IPS-20b (cell line): ENCODE data around the gene CECR2.

Experiments
- H3K27ac ChIP-seq: one replicate; pipeline ENCODE4 v1.5.1; 2013; ENCODE audit warnings: low read length
- H3K27me3 ChIP-seq: 2 replicates; pipeline ENCODE4 v1.6.1; 2013; ENCODE audit warnings: mild to moderate bottlenecking, low read length, inconsistent platforms; ENCODE audit not compliant: insufficient read depth
- H3K36me3 ChIP-seq: 2 replicates; pipeline ENCODE4 v1.6.1; 2013; ENCODE audit warnings: low read depth, mild to moderate bottlenecking, inconsistent platforms, low read length, moderate library complexity; ENCODE audit not compliant: insufficient read depth
- H3K4me1 ChIP-seq: 2 replicates; pipeline ENCODE4 v1.6.1; 2013; ENCODE audit warnings: mild to moderate bottlenecking, control low read depth, inconsistent platforms, low read length, moderate library complexity; ENCODE audit not compliant: insufficient read depth
- H3K4me3 ChIP-seq: 2 replicates; pipeline ENCODE4 v1.5.1; 2013; ENCODE audit warnings: mild to moderate bottlenecking, low read length, inconsistent platforms
- H3K9ac ChIP-seq: 2 replicates; pipeline ENCODE4 v1.6.1; 2013; ENCODE audit warnings: low read depth, mild to moderate bottlenecking, inconsistent platforms, low read length, moderate library complexity
- H3K9me3 ChIP-seq: 2 replicates; pipeline ENCODE4 v1.6.1; 2013; ENCODE audit warnings: mild to moderate bottlenecking, low read depth, low read length, inconsistent platforms; ENCODE audit not compliant: insufficient read depth

Gene CECR2

DNA sequence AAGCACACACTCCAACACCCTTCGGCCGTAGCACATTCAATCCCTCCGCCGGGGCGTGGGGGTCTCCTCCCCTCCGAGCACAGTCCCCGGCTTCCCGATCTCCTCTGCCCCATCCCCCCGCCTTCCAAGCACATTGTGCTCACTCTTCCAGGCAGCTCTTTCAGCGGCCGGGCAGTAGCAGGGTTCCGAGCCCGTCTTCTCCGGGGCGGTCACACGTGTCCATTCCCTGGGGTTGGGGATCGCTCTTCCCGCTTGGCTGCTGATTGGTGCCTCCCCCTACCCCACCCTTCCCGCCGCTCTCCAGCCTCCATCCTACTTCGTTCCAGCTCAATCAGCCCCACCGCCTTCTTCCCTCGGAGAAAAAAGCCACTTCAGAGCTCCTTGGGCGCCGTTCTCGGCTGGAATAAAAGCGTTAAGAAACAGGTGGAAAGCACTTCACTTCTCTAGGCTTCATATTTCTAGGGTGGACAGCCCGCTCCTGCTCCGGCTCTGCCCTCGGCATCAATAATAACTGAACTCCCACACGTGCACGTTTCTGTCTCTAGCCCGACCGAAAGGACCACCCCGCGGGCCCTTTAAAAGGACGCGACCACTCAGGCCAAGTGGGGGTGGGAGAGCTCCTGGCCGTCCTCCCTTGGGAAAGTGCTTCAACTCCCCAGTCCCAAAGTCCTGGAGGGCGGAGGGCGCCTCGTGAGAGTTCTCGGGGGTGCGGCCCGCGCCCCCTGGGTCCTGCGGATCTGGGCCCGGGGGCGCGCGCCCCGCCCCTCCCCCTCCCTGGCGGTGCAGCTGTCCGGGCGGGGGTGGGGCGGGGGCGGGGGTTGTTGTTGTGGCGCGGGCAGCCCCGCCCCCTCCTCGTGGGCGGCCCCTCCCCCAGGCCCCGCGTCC, 464 bp upstream of the CECR2 start:
- H3K9ac ChIP-seq: peak overlapping the region; percentile 97
- H3K36me3 ChIP-seq: no peaks in the 10 kb centered on the region
- H3K27ac ChIP-seq: peak overlapping the region; percentile 96
- H3K9me3 ChIP-seq: no peaks in the 10 kb centered on the region
- H3K27me3 ChIP-seq: no peaks in the 10 kb centered on the region
- peak overlapping the region; percentile 86 for H3K4me3 ChIP-seq
- peaks cover 22% of the 10 kb centered on the region for H3K4me1 ChIP-seq

DNA sequence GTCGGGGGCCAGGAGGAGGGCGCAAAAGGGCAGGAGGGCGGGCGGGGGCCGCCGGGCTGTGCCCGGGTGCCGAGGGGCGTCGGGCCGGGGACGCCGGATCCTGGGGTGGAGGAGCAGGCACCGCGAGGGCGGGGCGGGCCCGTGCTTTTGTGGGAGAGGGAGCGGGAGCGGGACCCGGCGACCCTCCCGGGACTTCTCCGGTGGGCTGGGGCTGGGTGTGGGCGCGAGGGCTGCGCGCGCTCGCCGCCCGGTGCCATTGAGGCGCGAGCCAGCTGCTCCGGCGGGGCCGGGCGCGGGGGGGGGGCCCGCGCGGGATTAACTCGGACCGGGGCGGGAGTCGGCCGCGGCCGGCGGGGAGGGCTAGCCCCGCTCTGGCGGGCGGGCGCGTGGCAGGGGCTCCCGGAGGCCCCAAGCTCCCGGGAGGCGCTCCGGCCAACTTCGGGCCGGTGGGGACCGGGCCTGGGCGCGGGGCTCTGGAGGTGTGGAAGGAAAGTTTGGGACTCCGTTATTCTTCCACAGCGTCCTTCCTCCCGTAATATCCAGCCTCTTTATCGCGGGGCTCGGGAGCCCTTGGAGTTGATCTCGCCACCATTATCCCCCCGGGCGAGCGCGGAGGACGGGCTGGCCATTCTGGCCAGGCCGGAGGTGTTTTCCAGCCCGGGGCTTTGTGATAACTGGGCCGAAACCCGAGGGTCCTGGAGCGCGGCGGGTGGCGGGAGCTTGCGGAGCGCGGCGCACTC, 936 bp downstream of the CECR2 start:
- peak overlapping the region; percentile 90 for H3K4me3 ChIP-seq
- 0 out of 2 replicates have a peak, but pooled peaks cover 3% of the 10 kb centered on the region for H3K36me3 ChIP-seq
- no peaks in the 10 kb centered on the region for H3K9me3 ChIP-seq
- no peaks in the 10 kb centered on the region for H3K27me3 ChIP-seq
- peaks cover 31% of the 10 kb centered on the region for H3K4me1 ChIP-seq
- peak overlapping the region; percentile 45 for H3K27ac ChIP-seq
- peak overlapping the region; percentile 87 for H3K9ac ChIP-seq

DNA sequence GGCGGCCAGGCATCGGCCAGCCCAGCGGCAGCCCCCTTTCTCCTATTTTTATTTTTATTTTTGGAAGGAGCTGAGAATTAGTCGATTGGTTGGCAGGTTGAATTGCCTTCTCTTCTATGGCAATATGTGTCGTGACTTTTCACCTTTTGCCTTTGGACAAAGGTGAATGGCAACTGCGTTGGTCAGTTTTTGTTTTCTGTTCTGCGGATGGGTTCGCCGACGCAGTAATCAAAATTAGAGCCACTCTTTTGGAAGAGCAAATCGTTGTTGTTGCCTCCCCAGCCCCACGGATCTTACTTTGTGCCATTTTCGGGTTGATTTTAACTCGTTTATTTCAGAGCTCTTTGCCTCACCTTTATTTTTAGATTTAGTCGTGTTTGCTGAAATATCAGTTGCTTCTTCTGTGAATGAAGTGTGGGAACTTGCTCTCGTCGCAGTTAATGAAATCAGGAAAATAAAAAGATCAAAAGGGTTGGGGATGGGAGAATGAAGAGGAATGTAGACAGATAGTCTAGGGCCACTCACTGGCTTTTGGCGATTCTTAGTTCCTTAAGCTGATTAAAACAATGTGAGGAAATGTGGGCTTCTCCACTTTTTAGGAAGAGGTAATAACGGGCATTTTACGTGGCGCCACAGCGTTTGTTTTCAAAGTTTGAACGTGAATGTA, 1.6 kb downstream of the CECR2 start:
- H3K9me3 ChIP-seq: no peaks in the 10 kb centered on the region
- H3K4me3 ChIP-seq: peak overlapping the region; percentile 90
- peak overlapping the region; percentile 45 for H3K27ac ChIP-seq
- H3K4me1 ChIP-seq: peaks cover 34% of the 10 kb centered on the region
- 0 out of 2 replicates have a peak, but pooled peaks cover 3% of the 10 kb centered on the region for H3K36me3 ChIP-seq
- H3K27me3 ChIP-seq: no peaks in the 10 kb centered on the region
- peak overlapping the region; percentile 87 for H3K9ac ChIP-seq

DNA sequence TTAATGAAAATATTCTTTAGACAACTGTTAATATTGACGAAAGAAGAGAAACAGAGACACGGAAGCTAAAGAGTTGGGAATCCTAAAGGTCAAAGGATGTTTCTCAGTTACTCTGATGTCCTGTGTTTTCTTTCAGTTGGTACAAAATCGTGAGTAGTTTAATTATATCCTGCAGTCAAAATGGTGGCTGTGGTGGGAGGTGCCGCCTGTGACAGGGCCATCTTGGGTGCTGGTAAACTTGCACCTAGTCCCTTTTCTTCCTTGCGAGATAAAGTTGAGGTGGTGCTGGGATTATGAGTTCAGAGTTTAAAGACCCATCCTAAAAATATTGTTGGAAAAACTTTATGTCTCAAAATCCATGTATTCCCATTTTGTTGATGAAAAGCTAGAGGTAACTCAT, 2.2 kb downstream of the CECR2 start:
- H3K4me3 ChIP-seq: peak overlapping the region; percentile 90
- H3K27me3 ChIP-seq: no peaks in the 10 kb centered on the region
- H3K27ac ChIP-seq: no peak overlapping the region
- H3K9me3 ChIP-seq: no peaks in the 10 kb centered on the region
- H3K9ac ChIP-seq: peak overlapping the region; percentile 87
- H3K36me3 ChIP-seq: 0 out of 2 replicates have a peak, but pooled peaks cover 3% of the 10 kb centered on the region
- H3K4me1 ChIP-seq: peaks cover 37% of the 10 kb centered on the region

GRCh38 chr22:17373855-17374254, 4.6 kb downstream of the CECR2 start:
- H3K36me3 ChIP-seq: 0 out of 2 replicates have a peak, but pooled peaks cover 3% of the 10 kb centered on the region
- H3K4me3 ChIP-seq: peak overlapping the region; percentile 20
- H3K27ac ChIP-seq: no peak overlapping the region
- H3K4me1 ChIP-seq: peaks cover 28% of the 10 kb centered on the region
- no peaks in the 10 kb centered on the region for H3K27me3 ChIP-seq
- no peak overlapping the region for H3K9ac ChIP-seq
- no peaks in the 10 kb centered on the region for H3K9me3 ChIP-seq

DNA sequence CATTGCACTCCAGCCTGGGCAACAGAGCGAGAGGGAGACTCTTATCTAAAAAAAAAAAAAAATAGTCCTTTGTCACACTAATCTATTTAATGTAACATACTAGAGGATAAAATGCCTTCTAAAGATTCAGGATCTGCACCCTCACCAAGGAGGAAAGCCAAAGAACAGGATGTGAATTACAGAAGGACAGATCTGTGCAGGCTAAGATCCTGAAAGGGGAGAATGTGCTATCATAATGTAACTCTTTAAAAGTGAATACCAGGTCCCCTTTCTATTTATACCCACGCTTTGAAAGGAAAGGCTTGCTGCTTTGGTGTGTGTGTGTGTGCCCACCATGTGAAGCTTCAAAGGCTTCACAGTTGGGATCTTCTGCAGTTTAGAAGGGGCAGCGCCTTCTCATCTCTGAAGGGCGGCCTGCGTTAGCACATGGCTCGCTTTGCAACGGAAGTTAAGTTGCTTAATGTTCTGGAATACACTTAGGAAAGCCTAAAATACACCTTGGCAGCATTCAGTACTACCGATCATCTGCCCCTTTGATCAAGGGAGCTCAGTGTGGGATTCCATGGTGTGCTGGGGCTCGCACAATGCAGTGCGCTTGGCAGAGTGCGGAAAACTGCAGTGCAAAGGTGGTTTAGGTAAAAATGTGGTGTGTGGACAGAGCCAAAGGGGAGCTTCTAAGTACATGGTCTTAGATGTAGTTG, 6.8 kb downstream of the CECR2 start:
- peaks cover 47% of the 10 kb centered on the region for H3K4me1 ChIP-seq
- no peaks in the 10 kb centered on the region for H3K9me3 ChIP-seq
- H3K27ac ChIP-seq: peak overlapping the region; percentile 59
- H3K27me3 ChIP-seq: no peaks in the 10 kb centered on the region
- H3K36me3 ChIP-seq: 0 out of 2 replicates have a peak, but pooled peaks cover 3% of the 10 kb centered on the region
- H3K9ac ChIP-seq: peak overlapping the region; percentile 16; the same call in 1 of the 2 replicates
- H3K4me3 ChIP-seq: no peak overlapping the region

DNA sequence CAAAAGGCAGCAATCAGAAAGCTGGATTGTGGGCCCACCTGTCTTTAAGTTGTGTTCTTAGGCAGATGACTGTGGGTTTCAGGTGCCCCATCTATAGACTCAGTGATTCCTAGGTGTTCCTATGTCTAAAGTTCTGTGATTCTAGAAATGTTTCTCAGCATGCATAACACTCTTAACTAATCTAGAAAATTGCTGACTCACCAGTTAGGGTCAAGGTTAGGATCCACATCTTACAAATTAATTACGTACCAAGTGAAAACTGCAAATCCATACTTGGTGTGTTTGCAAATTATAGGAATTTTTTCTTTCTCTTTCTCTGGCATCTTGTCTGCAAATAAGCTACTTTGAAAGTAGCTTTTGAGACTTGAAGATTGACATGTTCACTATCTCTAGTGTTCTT, 7.7 kb downstream of the CECR2 start:
- Histone ChIP-seq H3K27ac (no peak overlapping the region), H3K27me3 (no peaks in the 10 kb centered on the region), H3K9ac (no peak overlapping the region), H3K4me1 (peaks cover 49% of the 10 kb centered on the region), H3K36me3 (0 out of 2 replicates have a peak, but pooled peaks cover 3% of the 10 kb centered on the region), H3K4me3 (no peak overlapping the region), H3K9me3 (no peaks in the 10 kb centered on the region)

DNA sequence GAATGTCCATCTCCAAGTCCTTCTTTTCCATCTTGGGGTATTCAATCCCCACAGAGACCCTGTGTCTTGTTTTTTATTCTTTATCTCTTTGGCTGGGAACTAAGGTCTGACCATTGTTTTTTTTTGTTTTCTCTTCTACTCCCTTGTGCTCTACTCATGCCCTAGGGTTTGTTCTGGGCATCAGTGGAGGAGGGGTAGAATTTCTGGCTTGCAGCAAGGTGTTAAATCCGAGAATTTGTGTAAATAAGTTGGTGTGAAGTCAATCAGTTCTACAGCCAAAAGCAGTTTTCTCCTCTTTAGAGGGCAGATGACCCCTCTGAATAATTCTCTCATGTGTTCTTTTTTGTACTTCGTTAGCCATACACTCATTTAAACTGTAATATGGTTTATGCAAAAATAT, 10.7 kb downstream of the CECR2 start:
- Histone ChIP-seq H3K4me3 (peak overlapping the region; percentile 52), H3K27ac (peak overlapping the region; percentile 25), H3K9me3 (no peaks in the 10 kb centered on the region), H3K27me3 (no peaks in the 10 kb centered on the region), H3K4me1 (peaks cover 47% of the 10 kb centered on the region), H3K36me3 (0 out of 2 replicates have a peak, but pooled peaks cover 5% of the 10 kb centered on the region), H3K9ac (peak overlapping the region; percentile 65)

GRCh38 chr22:17380359-17381087, 11.3 kb downstream of the CECR2 start:
- Histone ChIP-seq H3K4me1 (peaks cover 51% of the 10 kb centered on the region), H3K9me3 (no peaks in the 10 kb centered on the region), H3K36me3 (0 out of 2 replicates have a peak, but pooled peaks cover 5% of the 10 kb centered on the region), H3K27ac (no peak overlapping the region), H3K27me3 (no peaks in the 10 kb centered on the region), H3K9ac (peak overlapping the region; percentile 65), H3K4me3 (peak overlapping the region; percentile 52)

DNA sequence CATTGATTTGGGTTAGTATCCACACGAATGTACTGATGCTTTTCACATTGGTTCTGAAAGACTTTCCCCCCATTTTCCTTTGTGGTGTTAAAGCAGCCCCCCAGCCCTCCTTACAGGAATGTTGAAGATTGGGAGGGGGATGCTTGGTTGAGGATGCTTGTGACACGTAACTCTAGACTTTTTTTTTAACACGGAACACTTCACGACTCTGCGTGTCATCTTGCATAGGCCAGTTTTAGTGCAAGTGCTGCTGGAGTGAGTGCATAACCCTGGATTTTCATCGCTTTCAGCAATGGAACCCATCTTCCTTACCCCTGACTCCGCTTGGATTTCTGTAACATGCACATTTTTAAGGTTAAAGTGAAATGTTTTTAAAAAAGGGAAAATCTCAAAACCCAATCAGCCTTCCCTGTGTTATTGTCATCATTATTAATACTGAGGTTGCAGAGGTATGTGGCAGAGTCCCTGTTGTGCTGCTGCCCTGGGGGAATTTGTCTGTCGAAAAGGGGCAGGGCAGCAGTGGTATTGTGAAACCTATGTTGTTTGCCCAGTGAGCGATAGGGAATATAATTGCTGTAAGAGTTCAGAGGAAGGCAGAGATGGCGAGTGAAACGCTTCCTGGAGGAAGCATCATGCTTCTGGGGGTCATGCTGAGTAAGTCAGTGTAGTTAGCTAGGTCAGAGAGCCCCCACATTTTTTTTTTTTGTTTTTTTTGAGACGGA, 12.1 kb downstream of the CECR2 start:
- 0 out of 2 replicates have a peak, but pooled peaks cover 5% of the 10 kb centered on the region for H3K36me3 ChIP-seq
- H3K27me3 ChIP-seq: no peaks in the 10 kb centered on the region
- peaks cover 49% of the 10 kb centered on the region for H3K4me1 ChIP-seq
- peak overlapping the region; percentile 58 for H3K4me3 ChIP-seq
- H3K9me3 ChIP-seq: no peaks in the 10 kb centered on the region
- peak overlapping the region; percentile 78 for H3K27ac ChIP-seq
- H3K9ac ChIP-seq: peak overlapping the region; percentile 65
